NCI-H446 (cell line): ENCODE measurements around the gene MRPL37.
"Not testable (repeated sequence)": the region's sequence is repeated elsewhere in the genome, so short reads cannot be mapped to it uniquely, and the experiment has no call there.

Source experiments
- DNase-seq, 2 experiments: peaks; one replicate each; lab custom pipeline; 2025; lab: John Stamatoyannopoulos, UW

MRPL37 gene

DNA sequence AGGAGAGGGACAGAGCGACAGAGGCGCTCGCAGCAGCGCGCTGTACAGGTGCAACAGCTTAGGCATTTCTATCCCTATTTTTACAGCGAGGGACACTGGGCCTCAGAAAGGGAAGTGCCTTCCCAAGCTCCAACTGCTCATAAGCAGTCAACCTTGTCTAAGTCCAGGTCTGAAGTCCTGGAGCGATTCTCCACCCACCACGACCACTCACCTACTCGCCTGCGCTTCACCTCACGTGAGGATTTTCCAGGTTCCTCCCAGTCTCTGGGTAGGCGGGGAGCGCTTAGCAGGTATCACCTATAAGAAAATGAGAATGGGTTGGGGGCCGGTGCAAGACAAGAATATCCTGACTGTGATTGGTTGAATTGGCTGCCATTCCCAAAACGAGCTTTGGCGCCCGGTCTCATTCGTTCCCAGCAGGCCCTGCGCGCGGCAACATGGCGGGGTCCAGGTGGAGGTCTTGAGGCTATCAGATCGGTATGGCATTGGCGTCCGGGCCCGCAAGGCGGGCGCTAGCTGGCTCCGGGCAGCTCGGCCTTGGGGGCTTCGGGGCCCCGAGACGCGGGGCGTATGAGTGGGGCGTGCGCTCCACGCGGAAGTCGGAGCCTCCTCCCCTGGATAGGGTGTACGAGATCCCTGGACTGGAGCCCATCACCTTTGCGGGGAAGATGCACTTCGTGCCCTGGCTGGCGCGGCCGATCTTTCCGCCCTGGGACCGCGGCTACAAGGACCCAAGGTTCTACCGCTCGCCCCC, at the start of gene MRPL37, which contains the start of gene CYB5RL:
Gene MRPL37 (plus strand): TSS at position 403 of the 754 bp plus-strand sequence. CDS start 77 bp downstream, at position 480.
Gene CYB5RL (minus strand): TSS at position 266 of the 754 bp plus-strand sequence. CDS start 4,414 bp downstream, outside the sequence.
- DNase-seq = peak; percentile 94 to 97

DNA sequence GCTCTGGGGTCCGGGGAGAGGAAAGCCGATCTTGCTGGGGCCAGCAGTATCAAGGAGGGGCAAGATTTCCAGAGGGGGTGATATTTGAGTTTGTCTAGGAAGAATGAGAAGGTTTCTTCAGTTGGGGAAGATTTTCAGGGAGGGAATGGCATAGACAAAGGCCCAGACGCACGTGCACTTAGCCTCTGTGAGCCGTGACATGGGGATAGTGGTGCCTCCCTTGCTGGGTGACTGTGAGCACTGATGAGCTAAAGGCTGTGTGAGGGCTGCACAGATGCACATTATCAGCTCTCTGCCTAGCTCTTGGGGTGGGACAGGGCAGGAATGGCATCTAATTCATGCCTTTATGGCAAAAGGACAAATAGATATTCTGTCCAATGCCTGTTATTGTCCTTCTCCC, 49.0 kb upstream of the MRPL37 start:
- DNase-seq = no peak

DNA sequence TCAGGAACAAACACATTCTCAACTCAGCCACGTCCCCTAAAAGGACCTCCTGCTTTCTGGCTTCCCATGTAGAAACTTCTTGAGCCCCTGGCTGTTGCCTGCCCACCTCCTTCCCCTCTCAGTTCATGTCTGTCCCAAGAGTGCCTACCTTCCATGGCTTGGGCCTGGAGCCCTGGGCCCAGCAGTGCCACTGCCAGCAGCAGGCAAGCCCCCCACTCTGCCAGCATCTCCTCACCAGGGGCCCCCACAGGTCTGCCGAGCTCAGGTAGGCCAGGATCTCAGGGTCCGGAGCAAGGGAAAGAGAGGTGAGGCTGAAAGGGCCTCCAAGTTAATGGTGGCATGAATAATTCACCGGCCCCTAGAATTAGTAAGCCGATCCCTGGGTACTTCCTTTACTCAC, 47.3 kb upstream of the MRPL37 start, which contains the start of gene CDCP2:
Gene CDCP2 (minus strand): TSS at position 305 of the 400 bp plus-strand sequence. CDS start 78 bp downstream, at position 227.
- DNase-seq = no peak

DNA sequence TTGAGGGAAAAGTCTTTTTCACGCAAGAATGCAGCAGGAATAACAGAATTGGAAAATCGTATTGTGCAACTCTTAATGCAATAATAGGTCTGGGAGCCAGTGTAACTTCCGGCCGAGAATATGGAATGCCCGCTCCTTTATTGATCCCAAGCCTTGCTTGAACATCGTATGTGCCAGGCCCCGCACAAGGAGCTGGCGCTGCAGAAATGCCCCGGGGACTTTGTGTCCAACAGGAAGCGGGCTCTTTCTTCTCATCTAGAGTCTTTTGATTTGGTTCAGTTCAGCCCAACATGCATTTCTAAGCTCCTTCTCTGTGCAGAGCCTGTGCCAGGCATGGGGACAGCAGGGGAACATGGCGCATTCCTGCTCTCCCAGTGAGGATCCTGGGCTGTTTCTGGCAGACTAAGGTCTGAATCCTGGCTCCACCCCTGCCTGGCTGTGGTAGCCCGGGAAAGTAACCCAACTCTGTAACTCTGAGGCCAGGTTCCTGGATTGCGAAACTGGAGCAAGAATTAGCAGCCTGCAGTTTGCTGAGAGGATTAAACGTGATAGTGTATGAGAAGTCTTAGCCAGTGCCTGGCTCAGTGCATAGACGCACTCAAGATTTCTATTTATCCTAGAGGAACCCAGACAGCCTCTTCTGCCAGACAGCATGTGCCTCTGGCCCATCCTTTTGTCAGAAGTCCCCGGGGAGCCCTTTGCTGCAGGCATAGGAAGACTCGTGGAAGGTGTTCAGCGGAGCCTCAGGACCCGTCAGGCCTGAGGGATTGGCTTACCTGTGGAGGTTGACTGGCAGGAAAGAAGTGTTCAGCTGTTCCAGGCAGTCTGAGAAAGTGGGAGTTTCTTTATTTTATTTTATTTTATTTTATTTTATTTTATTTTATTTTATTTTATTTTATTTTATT, 46.2 kb upstream of the MRPL37 start:
- DNase-seq = peak in 1 of 2 experiments; percentile 31

DNA sequence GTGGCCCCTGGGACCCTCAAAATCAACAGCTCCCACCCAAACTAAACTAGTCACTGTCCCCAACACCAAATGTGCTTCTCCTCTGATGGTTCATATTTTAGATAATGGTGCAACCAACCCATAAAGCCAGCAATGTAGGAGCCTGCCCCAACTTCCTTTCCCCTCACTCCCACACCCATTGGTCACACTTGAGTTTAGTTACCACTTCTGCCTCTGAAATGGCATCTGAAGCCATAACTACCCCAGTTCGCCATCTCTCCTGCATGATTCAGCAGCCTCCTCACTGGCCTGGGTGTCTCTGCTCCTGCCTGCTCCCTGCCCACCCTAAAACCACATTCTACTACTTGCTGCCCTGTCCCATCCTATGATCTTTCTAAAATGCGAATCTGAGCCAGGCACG, 43.8 kb upstream of the MRPL37 start:
- DNase-seq = no peak

DNA sequence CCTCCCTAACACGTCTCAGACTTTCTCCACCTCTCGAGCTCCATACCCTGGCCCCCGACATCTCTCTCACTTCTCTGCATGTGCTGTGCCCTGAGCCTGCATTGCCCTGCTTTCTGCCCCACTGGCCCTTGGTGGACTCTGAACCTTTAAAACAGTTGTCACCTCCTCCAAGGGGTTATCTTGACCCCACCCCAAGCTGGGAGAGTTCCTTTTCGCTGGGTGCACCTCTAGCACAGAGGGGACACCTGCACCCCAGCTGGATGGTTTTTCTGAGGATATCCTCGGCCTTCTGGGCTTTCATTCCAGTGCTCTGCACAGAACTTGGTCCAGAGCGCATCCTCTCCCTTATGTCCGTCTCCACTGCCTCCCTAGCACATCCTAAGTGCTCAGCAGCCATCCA, 43.0 kb upstream of the MRPL37 start:
- no peak for DNase-seq

DNA sequence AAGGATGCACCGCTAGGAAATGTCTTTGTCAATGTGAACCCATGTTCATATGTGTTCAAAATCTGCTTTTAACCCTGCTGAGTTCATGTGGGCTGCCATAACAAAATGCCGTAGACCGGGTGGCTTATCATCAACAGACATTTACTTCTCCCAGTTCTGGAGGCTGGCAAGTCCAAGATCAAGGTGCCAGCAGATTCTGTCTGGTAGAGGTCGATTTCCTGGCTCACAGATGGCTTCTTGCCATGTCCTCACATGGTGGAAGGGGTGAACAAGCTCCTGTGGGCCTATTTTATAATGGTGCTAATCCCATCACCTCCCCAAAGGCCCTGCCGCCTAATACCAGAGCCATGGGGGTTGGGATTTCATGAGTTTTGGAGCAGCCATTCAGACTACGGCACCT, 42.6 kb upstream of the MRPL37 start:
- no peak for DNase-seq

DNA sequence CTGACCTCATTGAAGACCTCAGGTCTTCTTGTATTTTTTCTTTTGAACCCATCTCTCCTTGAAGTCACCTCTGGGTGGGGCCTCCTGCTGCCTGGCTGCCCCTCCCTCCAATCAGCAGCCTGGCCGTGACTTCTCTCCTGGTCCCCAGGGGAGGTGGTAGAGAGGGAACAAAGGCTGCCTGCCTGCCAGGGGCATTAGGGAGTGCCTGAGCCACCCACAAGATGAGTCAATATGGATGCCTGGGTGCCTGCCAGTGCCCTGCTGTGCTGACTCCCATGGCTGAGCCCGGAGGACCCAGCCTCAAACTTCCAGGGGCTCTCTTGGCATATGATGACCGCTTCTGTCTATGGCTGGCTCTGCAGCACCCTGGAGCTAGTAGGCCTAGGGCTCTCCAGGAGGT, 41.9 kb upstream of the MRPL37 start:
- no peak for DNase-seq

DNA sequence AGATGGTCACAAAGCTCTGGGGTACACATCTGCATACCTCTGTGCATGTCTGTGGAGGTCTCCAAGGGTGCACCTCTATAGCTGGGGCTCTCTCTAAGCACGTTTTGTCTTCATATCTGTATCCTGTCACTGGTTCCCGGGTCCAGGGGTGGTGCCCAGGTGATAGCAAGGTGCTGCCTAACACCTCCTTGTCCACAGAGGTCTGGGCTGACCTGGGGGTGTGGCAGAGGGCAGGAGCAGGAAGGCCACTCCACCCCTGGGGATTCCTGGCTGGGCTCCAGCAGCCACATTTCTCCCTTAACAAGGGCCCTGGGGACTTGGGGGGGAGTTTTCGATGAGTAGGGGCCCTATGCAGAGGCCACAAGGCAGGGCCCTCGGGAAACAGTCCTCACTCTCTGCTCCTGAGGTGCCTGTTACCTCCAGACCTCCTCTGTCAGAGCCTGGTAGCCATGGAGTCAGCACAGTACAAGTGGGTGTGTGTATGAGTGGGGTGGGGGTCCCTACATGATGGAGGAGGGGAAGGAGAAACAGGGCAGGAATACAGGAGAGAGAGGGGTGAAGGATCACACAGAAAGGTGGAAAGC, 40.1 kb upstream of the MRPL37 start:
- DNase-seq = no peak

DNA sequence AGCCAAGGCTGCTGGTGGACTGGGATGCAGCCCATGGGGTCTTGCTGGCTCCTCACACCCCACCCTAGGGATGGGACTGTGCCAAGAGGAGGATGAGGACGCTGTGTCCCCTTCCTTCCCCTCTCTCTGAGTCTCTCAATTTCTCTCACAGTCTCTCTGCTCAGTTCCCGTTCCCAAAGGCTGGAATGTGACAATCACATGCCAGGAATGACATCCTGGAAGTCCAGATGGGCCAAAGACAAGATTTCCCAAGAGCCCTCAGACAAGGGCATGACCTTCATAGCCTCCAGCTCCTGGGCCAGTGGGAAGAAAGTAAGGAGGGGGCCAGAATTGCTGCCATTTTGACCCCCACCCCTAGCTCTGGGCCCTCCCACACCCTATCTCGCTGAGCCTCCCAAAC, 39.6 kb upstream of the MRPL37 start:
- DNase-seq = no peak

DNA sequence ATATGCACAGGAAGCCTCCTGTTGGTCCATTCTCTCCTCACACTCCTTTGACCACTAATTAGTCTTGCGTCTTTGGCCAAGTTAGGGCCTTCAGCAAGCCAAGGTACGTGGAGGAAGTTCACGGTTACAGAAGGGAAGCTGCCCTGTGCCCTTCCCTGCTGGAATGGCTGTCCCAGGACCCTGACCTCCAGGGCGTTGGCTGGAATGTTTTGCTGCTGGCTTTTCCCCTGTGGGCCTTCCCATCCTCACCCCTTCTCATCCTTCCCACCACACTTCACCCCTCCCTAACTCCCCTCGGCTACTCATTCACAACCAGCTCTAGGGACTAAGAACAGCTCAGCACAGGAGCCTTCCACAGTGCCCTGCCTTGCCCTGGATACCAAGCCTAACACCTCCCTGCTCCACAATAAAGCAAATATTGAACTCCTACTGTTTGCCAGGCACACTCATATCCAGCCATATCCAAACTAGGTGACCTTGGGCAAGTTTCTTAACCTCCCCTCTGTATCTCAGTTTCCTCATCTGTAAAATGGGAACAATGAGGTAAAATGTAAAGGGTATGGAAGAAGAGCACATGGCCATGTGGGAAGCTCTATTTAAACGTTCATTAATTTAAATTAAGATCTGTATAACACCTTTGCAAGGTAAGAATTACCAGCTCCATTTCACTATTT, 38.3 kb upstream of the MRPL37 start:
- DNase-seq = no peak

DNA sequence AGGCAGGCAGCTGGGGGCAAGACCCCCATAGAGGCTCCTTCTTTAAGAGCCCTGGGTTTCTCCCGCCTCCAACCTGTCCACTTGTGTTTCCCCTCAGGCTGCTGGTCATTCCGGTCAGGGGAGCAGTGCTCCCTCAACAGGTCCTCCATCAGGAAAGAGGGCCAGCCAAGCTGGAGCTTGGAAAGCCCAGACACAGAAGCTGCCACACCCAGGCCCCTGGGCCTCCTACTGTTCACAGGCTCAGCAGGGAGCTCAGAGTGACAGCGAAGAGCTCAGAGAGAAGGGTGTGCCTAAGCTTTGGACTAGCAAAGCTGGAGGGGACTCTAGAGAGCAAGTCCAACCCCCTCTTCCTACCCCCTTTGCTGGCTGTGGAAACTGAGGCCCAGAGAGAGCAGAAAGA, 36.9 kb upstream of the MRPL37 start:
- no peak for DNase-seq

DNA sequence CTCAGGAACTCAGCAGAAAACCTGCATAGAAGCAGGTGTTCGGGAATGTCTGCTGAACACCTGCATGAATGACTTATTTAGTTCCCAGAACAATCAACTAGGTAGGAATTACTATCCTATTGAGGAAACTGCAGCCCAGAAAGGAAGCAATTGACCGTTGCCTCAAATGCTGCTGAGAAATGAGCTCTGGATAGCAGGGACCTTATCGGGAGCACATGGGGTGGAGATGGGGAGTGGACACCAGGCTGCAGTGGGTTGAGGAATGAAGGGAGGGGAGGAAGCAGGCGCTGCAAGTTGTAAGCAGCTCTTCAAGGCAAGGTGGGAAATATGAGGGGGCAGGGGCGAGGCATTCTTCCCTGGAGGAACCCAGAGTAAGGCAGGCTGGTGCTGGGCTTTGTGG, 36.4 kb upstream of the MRPL37 start:
- no peak for DNase-seq

DNA sequence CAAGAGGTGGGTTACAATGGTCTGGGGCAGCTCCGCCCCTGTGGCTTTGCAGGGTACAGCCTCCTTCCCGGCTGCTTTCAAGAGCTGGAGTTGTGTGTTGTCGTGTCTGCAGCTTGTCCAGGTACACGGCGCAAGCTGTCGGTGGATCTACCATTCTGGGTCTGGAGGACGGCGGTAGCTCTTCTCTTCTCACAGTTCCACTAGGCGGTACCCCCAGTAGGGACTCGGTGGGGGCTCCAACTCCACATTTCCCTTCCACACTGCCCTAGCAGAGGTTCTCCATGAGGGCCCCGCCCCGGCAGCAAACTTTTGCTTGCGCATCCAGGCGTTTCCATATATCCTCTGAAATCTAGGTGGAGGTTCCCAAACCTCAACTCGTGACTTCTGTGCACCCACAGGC, 34.8 kb upstream of the MRPL37 start:
- DNase-seq = no peak

DNA sequence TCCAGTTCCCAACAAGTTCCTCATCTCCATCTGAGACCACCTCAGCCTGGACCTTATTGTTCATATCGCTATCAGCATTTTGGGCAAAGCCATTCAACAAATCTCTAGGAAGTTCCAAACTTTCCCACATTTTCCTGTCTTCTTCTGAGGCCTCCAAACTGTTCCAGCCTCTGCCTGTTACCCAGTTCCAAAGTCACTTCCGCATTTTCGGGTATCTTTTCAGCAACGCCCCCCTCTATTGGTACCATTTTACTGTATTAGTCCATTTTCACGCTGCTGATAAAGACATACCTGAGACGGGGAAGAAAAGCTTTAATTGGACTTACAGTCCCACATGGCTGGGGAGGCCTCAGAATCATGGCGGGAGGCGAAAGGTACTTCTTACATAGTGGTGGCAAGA, 33.6 kb upstream of the MRPL37 start:
- not testable (repeated sequence) for DNase-seq

DNA sequence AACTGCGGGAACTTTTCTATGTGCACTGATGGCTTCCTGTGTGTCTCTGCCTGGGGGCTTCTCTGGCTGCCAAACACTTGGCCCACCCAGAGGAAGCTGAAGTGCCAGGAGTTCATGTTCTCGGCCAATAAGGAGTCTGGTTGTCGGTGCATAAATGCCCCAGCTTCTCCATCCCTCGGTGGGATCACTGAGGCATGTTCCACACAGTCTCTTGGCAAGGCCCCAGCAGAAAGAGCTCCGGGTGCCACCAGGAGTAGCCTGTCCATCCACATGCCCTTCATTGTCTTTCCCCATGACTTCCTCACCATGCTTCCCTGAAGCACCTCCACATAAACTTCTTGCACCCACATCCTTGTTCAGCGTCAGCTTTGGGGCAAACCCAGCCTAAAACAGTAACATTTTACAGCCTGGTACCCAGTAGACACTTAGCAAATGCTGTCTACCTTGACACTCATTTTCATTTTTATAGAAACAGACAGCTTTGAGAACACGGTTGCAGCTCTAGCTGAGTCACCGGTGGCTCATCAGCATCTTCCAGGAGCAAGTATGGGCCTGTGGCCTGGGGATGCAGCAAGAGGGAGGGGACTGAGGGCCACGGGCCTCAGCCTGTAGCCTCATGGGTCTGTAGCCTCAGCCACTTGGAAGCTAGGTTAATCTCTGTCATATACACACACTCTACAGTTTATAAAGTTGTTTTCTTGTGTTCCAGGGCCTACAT, 32.4 kb upstream of the MRPL37 start:
- DNase-seq = no peak

DNA sequence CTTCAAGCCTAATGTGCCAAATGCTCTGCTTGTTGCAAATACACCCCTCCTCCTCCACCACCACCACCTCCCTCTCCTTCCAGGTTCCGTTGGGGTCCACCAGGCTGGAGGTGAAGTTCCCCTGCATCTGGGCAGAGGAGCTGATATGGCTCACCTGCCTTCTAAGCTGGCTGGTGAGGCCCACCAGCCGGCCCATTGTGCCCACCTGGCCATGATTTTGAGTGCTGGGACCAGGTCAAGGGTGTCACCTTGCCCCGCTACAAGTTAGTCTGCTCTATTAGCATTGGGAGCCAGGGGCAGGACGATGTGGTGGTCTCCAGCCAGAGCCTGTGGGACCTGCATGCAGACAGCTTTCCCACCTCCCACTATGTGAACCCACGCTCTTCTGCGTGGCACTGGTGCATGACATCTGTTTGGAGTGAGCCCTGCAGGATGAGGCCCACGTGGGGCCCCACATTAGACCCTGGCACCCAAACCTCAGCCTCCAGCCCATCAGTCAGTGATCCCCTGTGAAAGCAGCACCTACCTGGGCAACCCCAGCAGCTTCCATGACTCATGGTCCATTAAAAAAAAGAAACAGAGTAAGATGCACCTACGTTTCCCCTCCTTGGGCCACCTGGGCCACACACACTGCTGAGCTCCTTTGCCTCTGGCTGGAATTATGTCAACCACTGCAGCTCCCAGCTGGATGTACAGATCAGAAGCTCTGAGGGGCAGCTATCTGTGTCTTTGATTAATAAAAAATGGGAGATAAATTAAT, 31.6 kb upstream of the MRPL37 start:
- DNase-seq = no peak

DNA sequence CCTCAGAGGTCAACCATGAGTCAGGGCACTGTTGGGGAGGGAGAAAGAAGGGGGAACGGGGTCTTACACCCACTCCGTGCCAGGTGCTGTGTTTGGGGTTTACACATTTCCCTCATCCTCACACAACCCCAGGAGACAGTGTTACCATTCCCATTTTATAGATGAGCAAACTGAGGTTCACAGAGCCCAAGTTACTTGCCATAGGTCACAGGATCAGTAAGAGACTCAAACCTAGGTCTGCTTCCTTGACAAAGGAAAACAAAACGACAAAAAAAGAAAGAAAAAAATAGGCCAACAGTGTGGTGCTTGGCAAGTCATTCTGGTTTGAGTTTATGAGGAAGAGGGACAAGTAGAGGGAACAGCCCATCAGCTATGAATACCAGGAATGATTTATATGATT, 30.9 kb upstream of the MRPL37 start:
- DNase-seq = no peak

DNA sequence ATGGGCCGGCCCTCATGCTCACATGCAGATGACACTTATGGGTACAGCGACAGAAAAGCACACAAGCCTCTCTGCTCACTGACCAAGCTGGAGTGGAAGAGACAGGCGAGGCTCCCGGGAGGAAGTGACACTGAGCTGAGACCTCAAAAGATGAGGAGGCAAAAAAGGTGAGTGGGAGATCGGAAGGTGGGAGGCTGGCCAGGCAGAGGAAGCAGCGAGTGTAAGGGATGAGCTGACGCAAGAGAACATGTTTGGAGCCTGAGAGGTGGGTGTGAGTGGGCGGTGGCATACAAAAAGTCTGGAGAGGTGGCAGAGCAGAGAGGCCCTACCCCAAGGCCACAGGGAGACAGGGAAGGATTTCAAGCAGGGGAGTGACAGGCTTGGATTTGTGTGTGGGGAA, 29.0 kb upstream of the MRPL37 start:
- no peak for DNase-seq

DNA sequence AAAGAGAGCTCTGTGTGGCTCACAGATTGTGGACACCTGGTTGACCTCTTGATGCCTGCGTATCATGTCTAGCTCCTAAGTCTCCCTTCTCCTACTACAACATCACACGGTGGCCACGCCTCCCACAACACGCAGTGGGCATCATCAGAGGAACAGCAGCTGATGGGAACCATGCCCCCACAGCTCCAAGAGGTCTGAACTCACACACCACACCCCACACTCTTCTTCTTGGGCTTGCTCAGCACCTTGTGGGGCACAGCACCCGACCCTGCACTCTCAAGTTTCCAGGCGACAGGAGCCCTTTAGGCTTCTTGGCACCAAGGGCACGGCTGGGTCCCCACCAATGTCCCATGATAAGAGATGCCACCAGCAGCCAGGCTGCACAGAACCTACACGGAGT, 28.4 kb upstream of the MRPL37 start:
- DNase-seq = no peak
